HEK293 (cell line): ENCODE measurements around the gene ZBTB20.

Experiments used
- CTCF ChIP-seq: fragments of 450-650 bp; formaldehyde crosslinking; IDR thresholded peaks from 2 replicates; pipeline ENCODE4 v1.5.1; 2016; ENCODE audit warnings: missing biosample characterization, missing genetic modification characterization
- GLI2 ChIP-seq: fragments of 450-650 bp; formaldehyde crosslinking; IDR thresholded peaks from 2 replicates; pipeline ENCODE4; 2017; ENCODE audit warnings: missing biosample characterization, missing genetic modification characterization, low read depth, borderline replicate concordance
- PBX3 ChIP-seq: sonication (generic); formaldehyde crosslinking; IDR thresholded peaks from 2 replicates; pipeline ENCODE4 v1.8.1; 2022; ENCODE audit warnings: mild to moderate bottlenecking, moderate library complexity, missing genetic modification reagents
- REST ChIP-seq: fragments of 450-650 bp; formaldehyde crosslinking; IDR thresholded peaks from 2 replicates; pipeline ENCODE4 v1.5.1; 2016; ENCODE audit warnings: missing biosample characterization, missing genetic modification characterization
- ZBTB21 ChIP-seq: fragments of 450-650 bp; formaldehyde crosslinking; IDR thresholded peaks from 2 replicates; pipeline ENCODE4 v1.5.1; 2017; ENCODE audit warnings: missing biosample characterization, missing genetic modification characterization
- ZNF10 ChIP-seq: fragments of 450-650 bp; formaldehyde crosslinking; IDR thresholded peaks from 2 replicates; pipeline ENCODE4 v1.5.1; 2017; ENCODE audit warnings: missing biosample characterization, missing genetic modification characterization
- ZNF571 ChIP-seq: fragments of 450-650 bp; formaldehyde crosslinking; IDR thresholded peaks from 2 replicates; pipeline ENCODE4 v1.5.0; 2017; ENCODE audit warnings: missing biosample characterization, missing genetic modification characterization
- ZSCAN4 ChIP-seq: fragments of 450-650 bp; formaldehyde crosslinking; IDR thresholded peaks from 2 replicates; pipeline ENCODE4 v1.5.1; 2017; ENCODE audit warnings: missing biosample characterization, missing genetic modification characterization
- TF ChIP-seq, protein P1 (sequence below): fragments of 450-650 bp; formaldehyde crosslinking; IDR thresholded peaks from 2 replicates; pipeline ENCODE4 v1.5.1; 2016; ENCODE audit warnings: missing biosample characterization, missing genetic modification characterization

- no peak for TF ChIP-seq CTCF (tag by site-specific recombination)
- TF ChIP-seq ZNF10 (tag by site-specific recombination), result no peak
- no peak for TF ChIP-seq GLI2 (tag by site-specific recombination)
- no peak for TF ChIP-seq ZSCAN4 (tag by site-specific recombination)
- TF ChIP-seq, protein P1, sequence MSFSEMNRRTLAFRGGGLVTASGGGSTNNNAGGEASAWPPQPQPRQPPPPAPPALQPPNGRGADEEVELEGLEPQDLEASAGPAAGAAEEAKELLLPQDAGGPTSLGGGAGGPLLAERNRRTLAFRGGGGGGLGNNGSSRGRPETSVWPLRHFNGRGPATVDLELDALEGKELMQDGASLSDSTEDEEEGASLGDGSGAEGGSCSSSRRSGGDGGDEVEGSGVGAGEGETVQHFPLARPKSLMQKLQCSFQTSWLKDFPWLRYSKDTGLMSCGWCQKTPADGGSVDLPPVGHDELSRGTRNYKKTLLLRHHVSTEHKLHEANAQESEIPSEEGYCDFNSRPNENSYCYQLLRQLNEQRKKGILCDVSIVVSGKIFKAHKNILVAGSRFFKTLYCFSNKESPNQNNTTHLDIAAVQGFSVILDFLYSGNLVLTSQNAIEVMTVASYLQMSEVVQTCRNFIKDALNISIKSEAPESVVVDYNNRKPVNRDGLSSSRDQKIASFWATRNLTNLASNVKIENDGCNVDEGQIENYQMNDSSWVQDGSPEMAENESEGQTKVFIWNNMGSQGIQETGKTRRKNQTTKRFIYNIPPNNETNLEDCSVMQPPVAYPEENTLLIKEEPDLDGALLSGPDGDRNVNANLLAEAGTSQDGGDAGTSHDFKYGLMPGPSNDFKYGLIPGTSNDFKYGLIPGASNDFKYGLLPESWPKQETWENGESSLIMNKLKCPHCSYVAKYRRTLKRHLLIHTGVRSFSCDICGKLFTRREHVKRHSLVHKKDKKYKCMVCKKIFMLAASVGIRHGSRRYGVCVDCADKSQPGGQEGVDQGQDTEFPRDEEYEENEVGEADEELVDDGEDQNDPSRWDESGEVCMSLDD (tag by site-specific recombination), result no peak
- no peak for TF ChIP-seq ZBTB21
- no peak for TF ChIP-seq ZNF571
- TF ChIP-seq REST (tag by site-specific recombination), result no peak
- TF ChIP-seq PBX3, result no peak
Measured at GRCh38 chr3:114424337-114424736, 722.8 kb downstream of the ZBTB20 start.
